ENCODE measurements around the gene PTTG1IP.
"Not testable (repeated sequence)": the region's sequence is repeated elsewhere in the genome, so short reads cannot be mapped to it uniquely, and the experiment has no call there.

Gene PTTG1IP

GRCh38 chr21:44873356-44874239 is at the start of gene PTTG1IP:
TSS of gene PTTG1IP (minus strand) at chr21:44873690. CDS start at chr21:44873616, 74 bp downstream.
- peak; percentile 95 for DNase-seq

GRCh38 chr21:44921928-44922327 is 48.4 kb upstream of the PTTG1IP start:
- DNase-seq = no peak

DNA sequence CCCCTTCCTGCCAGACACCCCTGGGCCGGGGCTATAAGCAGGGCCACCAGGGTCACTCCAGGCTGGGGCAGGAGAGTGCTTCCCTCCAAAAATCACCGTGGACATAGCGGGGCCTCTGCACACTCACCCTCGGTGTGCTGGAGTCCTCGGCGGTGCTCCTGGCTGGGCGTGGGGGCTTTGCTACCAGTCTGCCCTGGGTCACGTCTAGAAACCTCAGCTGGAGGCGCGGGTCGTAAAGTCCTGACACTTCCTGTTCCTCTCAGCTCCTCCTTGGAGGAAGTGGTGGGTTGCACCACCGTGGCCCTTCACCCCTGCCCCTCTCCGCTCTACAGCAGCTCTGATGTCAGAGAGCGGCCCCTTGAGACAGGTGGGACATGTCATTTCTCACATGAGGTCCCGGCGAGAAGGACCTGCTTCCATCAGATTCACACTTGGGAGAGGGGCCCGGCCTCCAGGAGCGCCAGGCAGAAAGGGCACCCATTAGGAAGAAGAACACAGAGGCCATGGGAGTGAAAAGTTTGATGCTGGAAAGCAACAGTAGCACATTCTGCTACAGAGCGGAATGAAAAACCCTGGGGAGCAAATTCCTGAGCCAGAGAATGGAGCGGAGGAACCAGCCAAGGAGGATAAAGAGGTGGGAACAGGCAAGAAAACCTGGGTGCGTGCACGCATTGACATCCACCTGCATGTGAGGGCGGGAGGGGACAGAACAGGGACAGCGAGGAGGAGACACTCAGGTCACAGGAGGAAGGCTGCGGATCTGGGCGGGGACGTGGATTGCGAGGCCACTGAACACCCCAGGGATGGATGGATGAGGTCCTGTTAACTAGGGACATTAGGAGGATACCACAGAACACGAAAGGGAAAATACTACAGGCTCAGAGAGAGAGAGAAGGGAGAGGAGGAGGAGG is 47.5 kb upstream of the PTTG1IP start, which contains the start of gene ITGB2:
ITGB2 (minus strand) TSS at position 206 of the 911 bp plus-strand sequence. CDS start 10,117 bp downstream, outside the sequence.
- no peak for DNase-seq

- no peak for DNase-seq
These were observed 46.6 kb upstream of the PTTG1IP start for GRCh38 chr21:44919913-44920693.

DNA sequence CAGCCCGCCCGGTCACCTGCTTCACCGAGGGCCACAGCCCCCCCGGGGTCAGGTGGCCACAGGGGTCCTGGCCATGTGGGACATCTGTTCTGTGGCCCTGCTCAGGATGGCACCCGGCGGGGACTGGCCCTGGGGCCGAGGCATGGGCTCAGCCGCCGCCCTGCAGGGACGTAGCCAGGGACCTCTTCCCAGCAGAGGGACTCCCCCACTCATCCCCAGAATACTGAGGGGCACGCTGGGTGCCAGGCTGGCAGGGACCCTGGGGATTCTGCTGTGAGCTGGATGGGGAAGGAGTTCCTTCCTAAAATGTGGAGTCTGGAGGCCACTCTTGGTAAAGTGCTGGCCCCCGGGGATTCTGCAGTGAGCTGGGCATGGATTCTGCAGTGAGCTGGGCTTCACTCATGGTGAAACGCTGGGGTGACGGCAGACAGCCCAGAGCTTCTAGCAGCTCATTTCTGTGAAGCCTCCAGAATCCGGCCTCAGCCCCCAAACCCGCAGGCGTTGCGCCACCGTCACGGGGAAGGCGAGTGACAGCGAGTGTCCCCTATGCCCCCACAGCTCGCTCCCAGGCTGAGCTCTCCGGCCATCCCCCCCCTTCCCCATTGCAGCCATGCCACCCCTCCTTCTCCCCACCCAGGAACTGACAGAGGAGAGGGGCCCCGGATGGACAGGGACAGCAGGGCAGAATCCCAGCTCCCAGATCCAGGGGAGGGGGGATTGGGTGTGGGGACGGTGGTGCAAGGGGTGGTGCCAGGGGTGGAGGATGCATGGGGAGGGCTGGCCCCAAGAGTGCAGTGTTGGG is 45.8 kb upstream of the PTTG1IP start:
- no peak for DNase-seq

- DNase-seq = no peak
These were observed 45.1 kb upstream of the PTTG1IP start for GRCh38 chr21:44918581-44919033.

- no peak for DNase-seq
These were observed 44.6 kb upstream of the PTTG1IP start for GRCh38 chr21:44918107-44918470.

- no peak for DNase-seq
These were observed 44.1 kb upstream of the PTTG1IP start for GRCh38 chr21:44917446-44918106.

DNA sequence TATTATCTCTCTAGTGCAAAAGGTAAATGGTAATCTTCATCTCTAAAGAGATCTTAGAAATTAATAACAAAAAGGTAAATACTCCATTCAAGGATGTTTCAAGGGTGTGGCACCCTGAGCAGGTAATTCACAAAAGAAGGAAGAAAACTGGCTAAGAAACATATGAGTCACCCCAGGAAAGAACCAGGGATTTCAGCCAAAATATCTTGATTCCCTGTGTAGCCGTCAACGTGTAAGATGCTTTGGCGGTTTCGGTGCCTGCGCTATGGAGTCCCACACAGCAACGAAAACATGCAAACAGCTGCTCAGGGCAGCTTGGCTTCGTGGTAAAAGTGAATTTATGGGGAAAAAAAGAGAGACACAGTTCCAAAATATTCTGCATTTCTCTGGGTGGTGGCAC is 43.5 kb upstream of the PTTG1IP start:
- no peak for DNase-seq

- no peak for DNase-seq
These were observed 40.8 kb upstream of the PTTG1IP start for GRCh38 chr21:44914176-44914874.

DNA sequence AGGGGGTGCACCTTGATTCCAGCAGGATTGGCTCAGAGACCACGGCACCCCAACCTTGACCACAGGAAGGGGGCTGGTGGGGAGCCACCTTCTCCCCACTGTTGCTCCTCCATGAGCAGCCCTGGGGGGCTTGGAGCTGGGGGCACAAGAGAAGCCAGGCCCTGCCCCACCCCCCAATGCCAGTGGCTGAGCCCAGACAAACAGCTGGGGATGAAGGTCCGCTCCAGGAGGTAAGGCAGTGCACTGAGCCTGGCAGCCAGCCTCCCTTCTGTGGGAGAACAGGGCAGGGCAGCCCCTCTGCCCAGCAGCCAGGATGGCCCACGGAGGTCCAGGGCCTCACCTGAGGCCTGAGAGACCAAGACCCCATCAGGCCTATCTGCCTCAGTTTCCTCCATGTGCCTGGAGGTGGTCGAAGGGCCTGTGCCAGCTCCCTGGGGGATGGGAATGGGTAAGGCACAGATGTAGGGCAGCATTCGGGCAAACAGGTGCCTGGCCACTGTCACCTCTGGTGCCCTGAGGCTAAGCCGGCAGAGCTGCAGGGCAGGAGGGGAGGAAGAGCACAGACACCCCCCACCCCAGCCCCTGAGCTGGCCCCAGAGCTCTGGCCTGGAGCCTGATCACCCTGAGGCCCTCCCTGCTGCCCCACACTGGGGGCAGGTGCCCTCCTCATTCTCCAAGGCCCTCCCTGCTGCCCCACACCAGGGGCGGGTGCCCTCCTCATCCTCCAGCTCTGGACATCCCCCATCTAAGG is 40.1 kb upstream of the PTTG1IP start:
- DNase-seq = no peak

DNA sequence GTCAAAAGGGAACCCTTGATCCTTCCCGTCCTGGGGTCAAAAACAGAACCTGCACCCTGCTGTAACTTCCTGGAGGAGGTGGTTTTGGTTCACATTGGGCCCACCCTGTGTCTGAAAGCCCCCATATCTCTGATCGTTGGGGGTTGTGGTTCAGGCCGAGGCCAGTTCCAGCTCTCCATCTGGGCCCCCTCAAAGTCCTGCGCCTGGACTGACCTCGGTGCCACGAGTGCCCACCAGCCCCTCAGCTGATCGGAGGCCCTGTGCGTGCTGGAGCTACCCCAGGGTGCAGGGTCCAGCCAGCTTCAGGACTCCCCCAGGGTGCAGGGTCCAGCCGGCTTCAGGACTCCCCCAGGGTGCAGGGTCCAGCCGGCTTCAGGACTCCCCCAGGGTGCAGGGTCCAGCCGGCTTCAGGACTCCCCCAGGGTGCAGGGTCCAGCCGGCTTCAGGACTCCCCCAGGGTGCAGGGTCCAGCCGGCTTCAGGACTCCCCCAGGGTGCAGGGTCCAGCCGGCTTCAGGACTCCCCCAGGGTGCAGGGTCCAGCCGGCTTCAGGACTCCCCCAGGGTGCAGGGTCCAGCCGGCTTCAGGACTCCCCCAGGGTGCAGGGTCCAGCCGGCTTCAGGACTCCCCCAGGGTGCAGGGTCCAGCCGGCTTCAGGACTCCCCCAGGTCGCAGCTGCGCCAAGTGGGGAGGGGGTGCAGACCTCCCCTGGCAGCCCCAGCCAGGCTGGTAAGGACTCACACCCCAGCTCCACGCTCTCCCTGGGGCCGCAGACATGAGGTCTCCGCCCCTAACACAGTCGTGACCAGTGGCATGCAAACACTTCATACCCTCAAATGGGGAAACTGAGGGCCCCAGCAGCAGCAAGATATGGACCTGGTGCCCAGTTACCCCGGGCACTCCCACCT is 39.3 kb upstream of the PTTG1IP start:
- DNase-seq = not testable (repeated sequence)

- no peak for DNase-seq
These were observed 38.6 kb upstream of the PTTG1IP start for GRCh38 chr21:44912158-44912473.

- peak; percentile 58 for DNase-seq
These were observed 38.1 kb upstream of the PTTG1IP start for GRCh38 chr21:44911384-44912157.

DNA sequence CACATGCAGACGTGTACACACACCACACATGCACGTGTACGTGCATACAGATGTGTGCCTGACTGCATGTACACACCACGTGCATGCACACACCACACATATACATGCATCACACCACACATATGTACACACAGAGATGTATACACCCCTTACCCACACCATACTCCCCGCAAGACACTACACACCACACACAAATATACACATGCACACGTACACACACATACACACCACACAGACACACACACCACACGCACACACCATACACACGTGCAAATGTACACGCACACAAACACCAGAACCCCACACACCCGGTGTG is 37.5 kb upstream of the PTTG1IP start:
- DNase-seq = no peak

DNA sequence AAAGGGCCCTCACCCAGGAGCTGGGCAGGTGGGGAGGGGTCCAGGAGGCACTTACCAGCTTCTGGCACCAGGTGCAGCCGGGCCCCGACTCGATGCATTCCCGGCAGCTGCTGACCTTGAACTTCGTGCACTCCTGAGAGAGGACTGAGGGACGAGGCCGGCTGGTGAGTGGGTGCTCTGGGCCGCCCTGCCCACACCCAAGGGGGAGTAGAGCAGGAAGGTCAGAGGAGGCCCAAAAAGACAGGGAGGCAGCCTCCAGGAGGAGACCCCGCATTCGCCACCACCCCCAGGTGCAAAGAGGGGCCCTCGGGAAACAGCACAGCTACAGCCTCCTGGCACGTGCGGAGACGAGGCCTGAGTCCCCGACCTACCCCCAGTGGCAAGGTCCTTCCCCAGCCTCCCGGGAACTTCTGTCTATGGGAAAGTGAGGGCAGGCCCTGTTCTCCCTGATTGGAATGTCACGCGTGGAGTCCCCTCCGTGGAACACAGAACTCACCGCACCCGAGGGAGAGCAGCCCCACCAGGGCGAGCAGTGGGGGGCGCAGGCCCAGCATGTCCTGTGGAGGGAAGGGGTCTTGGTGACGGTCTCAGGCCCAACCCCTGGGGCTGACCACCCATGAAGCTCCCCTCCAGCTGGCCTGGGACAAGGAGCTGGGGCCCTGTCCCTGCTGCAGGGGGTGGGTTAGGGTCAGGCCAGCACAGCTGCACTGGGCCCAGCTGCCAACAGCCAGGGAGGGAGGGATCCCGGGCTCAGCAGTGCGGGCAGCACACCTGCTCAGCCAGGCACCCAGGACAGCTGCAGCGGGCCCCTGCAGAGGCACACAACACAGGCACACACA is 37.0 kb upstream of the PTTG1IP start:
- no peak for DNase-seq

DNA sequence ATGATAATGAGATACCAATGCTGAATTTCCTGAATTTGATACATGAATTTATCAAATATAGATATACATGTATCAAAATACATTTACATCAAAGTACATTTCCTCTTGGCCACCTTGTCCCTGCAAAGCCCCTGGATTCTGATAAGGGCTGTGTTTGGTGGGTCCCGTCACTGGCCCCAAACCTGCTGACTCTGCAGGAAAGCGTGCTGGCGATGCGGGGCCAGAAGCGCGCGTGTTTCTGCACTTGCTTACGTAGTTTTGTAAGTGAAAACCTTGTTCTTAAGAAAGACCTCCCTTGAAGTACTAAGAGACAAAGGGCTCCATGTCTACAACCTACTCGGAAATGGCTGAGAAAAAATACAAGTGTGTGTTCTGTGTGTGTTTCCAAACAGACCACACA is 36.2 kb upstream of the PTTG1IP start:
- DNase-seq = no peak
